ENCODE measurements around the gene NTRK3. TPM values are rescaled to one million over a fixed set of nuclear protein-coding genes. Genes with fewer than 3 reads are reported as not detected.

NTRK3 gene
- total and polyA plus RNA-seq, 8 donors: 4.1 to 9.8 (median 7.4) TPM

- TF ChIP-seq, protein P1, sequence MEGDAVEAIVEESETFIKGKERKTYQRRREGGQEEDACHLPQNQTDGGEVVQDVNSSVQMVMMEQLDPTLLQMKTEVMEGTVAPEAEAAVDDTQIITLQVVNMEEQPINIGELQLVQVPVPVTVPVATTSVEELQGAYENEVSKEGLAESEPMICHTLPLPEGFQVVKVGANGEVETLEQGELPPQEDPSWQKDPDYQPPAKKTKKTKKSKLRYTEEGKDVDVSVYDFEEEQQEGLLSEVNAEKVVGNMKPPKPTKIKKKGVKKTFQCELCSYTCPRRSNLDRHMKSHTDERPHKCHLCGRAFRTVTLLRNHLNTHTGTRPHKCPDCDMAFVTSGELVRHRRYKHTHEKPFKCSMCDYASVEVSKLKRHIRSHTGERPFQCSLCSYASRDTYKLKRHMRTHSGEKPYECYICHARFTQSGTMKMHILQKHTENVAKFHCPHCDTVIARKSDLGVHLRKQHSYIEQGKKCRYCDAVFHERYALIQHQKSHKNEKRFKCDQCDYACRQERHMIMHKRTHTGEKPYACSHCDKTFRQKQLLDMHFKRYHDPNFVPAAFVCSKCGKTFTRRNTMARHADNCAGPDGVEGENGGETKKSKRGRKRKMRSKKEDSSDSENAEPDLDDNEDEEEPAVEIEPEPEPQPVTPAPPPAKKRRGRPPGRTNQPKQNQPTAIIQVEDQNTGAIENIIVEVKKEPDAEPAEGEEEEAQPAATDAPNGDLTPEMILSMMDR (IDR thresholded peaks at IDR 0.05): no peak
- Histone ChIP-seq H3K27ac (no peak overlapping the region), H3K4me3 (no peak overlapping the region), H3K36me3 (no peaks in the 10 kb centered on the region), H3K4me1 (no peaks in the 10 kb centered on the region), H3K9me3 (no peaks in the 10 kb centered on the region), H3K27me3 (no peaks in the 10 kb centered on the region)
- DNase-seq (no peak), ATAC-seq (no peak)
- intact Hi-C loops (cut with DNase I): no loop called here
Observed at GRCh38 chr15:88161636-88162035, 94.9 kb downstream of the NTRK3 start.

- no peak for DNase-seq
- intact Hi-C loops (cut with DNase I): no loop called here
- Histone ChIP-seq H3K27ac (no peak overlapping the region), H3K4me1 (no peaks in the 10 kb centered on the region), H3K27me3 (no peaks in the 10 kb centered on the region), H3K36me3 (no peaks in the 10 kb centered on the region), H3K4me3 (no peak overlapping the region), H3K9me3 (no peaks in the 10 kb centered on the region)
- no peak for ATAC-seq
- TF ChIP-seq, protein P1 (IDR thresholded peaks at IDR 0.05): no peak
Observed at GRCh38 chr15:88155310-88155709, 101.2 kb downstream of the NTRK3 start.

DNA sequence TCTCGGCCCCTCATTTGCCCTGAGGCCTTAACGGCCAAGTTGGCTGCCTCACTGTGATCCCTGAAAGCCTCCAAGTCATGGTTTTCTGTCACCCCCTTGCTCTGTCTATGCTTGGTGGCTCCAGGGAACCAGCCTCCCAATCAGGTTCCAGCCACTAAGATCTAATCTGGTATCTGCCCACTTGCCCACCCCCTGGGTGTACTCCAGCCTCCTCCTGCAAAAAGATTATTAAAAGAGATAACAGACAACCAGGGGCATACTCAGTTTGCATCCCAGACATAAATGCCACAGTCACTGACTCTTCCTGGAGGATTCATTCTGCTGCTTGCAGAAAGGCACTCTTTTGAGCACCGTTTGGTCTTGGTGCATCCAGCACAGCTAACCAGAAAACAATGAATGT lies 103.9 kb downstream of the NTRK3 start:
- ATAC-seq: no peak
- intact Hi-C loops (cut with DNase I): no loop called here
- H3K4me3 ChIP-seq: no peak overlapping the region
- TF ChIP-seq, protein P1 (IDR thresholded peaks at IDR 0.05): no peak
- DNase-seq: no peak
- H3K27ac ChIP-seq: no peak overlapping the region
- H3K27me3 ChIP-seq: no peaks in the 10 kb centered on the region
- no peaks in the 10 kb centered on the region for H3K4me1 ChIP-seq
- H3K36me3 ChIP-seq: no peaks in the 10 kb centered on the region
- H3K9me3 ChIP-seq: no peaks in the 10 kb centered on the region

DNA sequence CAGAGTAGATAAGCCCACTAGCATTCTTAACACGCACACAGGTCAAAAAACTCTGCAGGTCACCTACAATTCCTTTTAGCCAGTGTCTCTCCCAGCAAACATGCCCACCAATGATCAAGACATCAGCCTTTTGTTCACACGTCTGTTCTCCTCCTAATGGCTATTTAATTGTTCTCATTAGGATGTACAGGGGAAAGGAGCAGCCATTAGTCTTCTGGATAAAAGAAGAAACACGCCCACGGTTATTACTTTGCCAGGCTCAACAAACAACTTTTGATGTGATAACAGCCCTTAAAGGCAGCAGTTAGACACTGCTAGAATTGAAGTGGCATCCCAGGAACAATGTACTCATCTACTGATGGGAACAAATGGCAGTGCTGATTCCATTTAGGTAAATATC lies 108.8 kb downstream of the NTRK3 start:
- no peaks in the 10 kb centered on the region for H3K36me3 ChIP-seq
- no peaks in the 10 kb centered on the region for H3K4me1 ChIP-seq
- no peaks in the 10 kb centered on the region for H3K9me3 ChIP-seq
- DNase-seq (no peak), ATAC-seq (no peak)
- intact Hi-C loops (cut with DNase I): no loop called here
- TF ChIP-seq, protein P1 (IDR thresholded peaks at IDR 0.05): no peak
- no peaks in the 10 kb centered on the region for H3K27me3 ChIP-seq
- no peak overlapping the region for H3K27ac ChIP-seq
- no peak overlapping the region for H3K4me3 ChIP-seq

- H3K27me3 ChIP-seq: no peaks in the 10 kb centered on the region
- intact Hi-C loops (cut with DNase I): no loop called here
- H3K4me1 ChIP-seq: no peaks in the 10 kb centered on the region
- no peaks in the 10 kb centered on the region for H3K36me3 ChIP-seq
- ATAC-seq: no peak
- H3K27ac ChIP-seq: no peak overlapping the region
- DNase-seq: no peak
- H3K9me3 ChIP-seq: no peaks in the 10 kb centered on the region
- TF ChIP-seq, protein P1 (IDR thresholded peaks at IDR 0.05): no peak
- H3K4me3 ChIP-seq: no peak overlapping the region
Observed at GRCh38 chr15:88144921-88145653, 111.5 kb downstream of the NTRK3 start.
